Left ventricle myocardium inferior (tissue), 1 donor: ENCODE measurements around the gene SLC12A7. TPM values are rescaled to one million over a fixed set of nuclear protein-coding genes. Genes with fewer than 3 reads are reported as not detected.

Source experiments
- DNase-seq: peaks from one replicate; pipeline ENCODE4 v3.0.0-alpha.2; 2020
- H3K27ac ChIP-seq: fragments of 200-600 bp; replicated peaks from 2 replicates; pipeline ENCODE4 v1.8.0; 2021
- H3K27me3 ChIP-seq: fragments of 200-600 bp; 2 replicates; pipeline ENCODE4 v1.8.0; 2021; ENCODE audit warnings: low read depth
- H3K36me3 ChIP-seq: fragments of 200-600 bp; 2 replicates; pipeline ENCODE4 v1.8.0; 2021
- H3K4me1 ChIP-seq: fragments of 200-600 bp; 2 replicates; pipeline ENCODE4 v1.8.0; 2021
- H3K4me3 ChIP-seq: fragments of 200-600 bp; 2 replicates; pipeline ENCODE4 v1.8.0; 2021; ENCODE audit warnings: mild to moderate bottlenecking, moderate library complexity
- H3K9me3 ChIP-seq: fragments of 200-600 bp; replicated peaks from 2 replicates; pipeline ENCODE4 v1.8.0; 2021
- intact Hi-C: fragments of 100-400 bp; cut with micrococcal nuclease; formaldehyde crosslinking; loops from one replicate; pipeline ENCODE4 v1.11.0; 2022
- total RNA-seq: library from RNA; stranded (reverse); fragmentation: NEBNext Ultra II Directional; extraction: Animal tissue kit (Norgen Biotek cat#: 25700); gene quantifications from one replicate; pipeline ENCODE4 v1.2.1, GENCODE V29; 2021
- TF ChIP-seq, protein P1 (sequence below): fragments of 200-600 bp; IDR thresholded peaks from 2 replicates; pipeline ENCODE4 v1.8.0; 2021; ENCODE audit warnings: antibody characterized with exemption, mild to moderate bottlenecking, borderline replicate concordance
- donor health status: DM: no; HTN: yes; CAD: no; lungs with severe emphysema.

SLC12A7 gene
- total RNA-seq, 1 donor from 2014 or later: 140 TPM

DNA sequence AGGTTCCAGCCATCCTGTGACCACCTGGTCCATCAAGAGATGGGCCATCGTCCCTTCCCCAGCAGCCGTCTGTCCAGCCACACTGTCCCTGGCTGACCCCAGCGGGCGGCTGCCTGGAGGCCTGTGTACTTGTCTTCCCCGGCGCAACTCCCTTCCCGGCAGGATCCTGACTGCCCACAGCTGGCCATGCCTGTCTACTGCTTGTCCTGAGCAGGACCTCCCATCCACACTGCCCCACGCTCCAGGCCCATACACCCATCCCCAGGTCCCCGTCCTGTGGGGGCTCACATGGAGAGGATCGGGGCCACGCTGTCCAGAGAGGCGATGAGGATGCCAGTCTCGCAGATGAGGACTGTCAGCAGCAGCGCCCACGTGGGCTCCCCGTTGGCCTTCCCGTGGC, 35.5 kb downstream of the SLC12A7 start:
- H3K4me3 ChIP-seq: no peak overlapping the region
- DNase-seq: no peak
- TF ChIP-seq, protein P1, sequence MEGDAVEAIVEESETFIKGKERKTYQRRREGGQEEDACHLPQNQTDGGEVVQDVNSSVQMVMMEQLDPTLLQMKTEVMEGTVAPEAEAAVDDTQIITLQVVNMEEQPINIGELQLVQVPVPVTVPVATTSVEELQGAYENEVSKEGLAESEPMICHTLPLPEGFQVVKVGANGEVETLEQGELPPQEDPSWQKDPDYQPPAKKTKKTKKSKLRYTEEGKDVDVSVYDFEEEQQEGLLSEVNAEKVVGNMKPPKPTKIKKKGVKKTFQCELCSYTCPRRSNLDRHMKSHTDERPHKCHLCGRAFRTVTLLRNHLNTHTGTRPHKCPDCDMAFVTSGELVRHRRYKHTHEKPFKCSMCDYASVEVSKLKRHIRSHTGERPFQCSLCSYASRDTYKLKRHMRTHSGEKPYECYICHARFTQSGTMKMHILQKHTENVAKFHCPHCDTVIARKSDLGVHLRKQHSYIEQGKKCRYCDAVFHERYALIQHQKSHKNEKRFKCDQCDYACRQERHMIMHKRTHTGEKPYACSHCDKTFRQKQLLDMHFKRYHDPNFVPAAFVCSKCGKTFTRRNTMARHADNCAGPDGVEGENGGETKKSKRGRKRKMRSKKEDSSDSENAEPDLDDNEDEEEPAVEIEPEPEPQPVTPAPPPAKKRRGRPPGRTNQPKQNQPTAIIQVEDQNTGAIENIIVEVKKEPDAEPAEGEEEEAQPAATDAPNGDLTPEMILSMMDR: no peak
- intact Hi-C loops: no loop called here
- peaks cover 10% of the 10 kb centered on the region for H3K4me1 ChIP-seq
- H3K27me3 ChIP-seq: no peaks in the 10 kb centered on the region
- no peaks in the 10 kb centered on the region for H3K9me3 ChIP-seq
- peaks cover 79% of the 10 kb centered on the region for H3K36me3 ChIP-seq
- H3K27ac ChIP-seq: no peak overlapping the region

DNA sequence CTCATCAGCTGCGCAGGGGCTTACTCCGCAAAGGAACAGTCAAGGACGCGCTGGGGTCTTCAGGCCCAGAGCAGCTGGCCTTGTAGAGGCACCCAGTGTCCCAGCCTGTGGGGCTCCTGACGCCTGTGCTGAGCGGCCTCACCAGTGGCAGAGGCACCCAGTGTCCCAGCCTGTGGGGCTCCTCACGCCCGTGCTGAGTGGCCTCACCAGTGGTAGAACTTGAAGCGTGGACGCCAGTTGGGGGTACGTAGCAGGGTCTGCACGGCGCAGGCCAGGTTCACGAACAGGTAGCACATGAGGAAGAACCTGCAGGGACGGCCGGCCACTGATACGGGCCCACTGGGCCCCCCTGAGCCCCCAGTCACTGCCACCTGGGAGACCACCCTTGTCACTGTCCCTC, 35.9 kb downstream of the SLC12A7 start:
- no peak overlapping the region for H3K4me3 ChIP-seq
- TF ChIP-seq, protein P1: no peak
- H3K27me3 ChIP-seq: no peaks in the 10 kb centered on the region
- H3K36me3 ChIP-seq: peaks cover 74% of the 10 kb centered on the region
- H3K4me1 ChIP-seq: peaks cover 5% of the 10 kb centered on the region
- no peak for DNase-seq
- no peaks in the 10 kb centered on the region for H3K9me3 ChIP-seq
- intact Hi-C loops: no loop called here
- H3K27ac ChIP-seq: no peak overlapping the region

DNA sequence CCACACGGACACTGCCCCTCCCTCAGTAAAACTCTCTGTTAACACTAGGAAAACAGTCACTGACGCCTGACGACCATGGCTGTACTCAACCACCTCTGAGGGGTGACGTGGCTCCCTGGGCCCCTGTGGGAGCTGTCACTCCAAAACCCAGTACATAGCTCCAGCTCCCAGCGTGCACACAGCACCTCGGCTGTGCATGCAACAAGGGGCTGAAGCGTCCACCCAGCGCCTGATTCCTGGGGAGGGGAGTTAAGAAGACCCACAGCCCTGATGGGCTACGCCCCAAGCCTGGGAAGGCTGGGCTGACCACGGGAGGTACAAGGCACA, 36.3 kb downstream of the SLC12A7 start:
- intact Hi-C loops: no loop called here
- no peaks in the 10 kb centered on the region for H3K27me3 ChIP-seq
- H3K9me3 ChIP-seq: no peaks in the 10 kb centered on the region
- H3K4me3 ChIP-seq: no peak overlapping the region
- H3K27ac ChIP-seq: no peak overlapping the region
- peaks cover 3% of the 10 kb centered on the region for H3K4me1 ChIP-seq
- DNase-seq: no peak
- H3K36me3 ChIP-seq: peaks cover 71% of the 10 kb centered on the region
- TF ChIP-seq, protein P1: no peak

DNA sequence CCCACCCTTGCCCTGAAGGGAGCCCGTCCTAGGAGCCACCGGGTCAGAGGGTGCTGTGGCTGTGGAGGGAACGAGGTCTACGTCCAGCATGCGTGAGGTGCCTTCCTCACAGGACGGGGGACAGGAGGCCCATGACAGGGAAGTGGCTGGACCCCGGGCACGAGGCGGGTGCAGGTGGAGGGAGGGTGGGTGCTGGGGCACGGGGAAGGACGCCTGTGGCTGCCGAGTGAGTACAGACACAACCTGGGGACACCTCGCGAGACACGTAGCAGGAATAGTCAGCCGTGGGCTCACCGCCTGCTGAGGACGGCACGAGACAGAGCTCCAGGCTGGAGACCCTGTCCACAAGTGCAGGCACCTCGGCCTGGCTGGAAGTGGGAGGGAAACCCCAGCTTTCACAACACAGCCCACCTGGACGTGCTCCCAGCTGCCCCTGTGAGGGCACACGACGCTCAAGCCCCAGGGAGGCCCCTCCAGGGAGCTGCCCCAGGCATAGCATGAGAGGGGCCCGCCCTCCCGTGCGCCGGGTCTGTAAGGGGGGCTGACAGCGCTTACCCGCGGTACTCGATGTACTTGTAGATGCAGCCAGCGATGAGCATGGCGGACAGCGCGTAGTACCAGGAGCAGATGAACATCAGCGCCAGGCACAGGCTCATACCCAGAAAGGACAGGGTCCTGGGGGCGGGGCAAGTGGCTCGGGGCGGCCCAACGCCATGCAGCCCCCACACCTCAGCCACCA, 36.9 kb downstream of the SLC12A7 start:
- Histone ChIP-seq H3K4me1 (no peaks in the 10 kb centered on the region), H3K27me3 (no peaks in the 10 kb centered on the region), H3K4me3 (no peak overlapping the region), H3K27ac (no peak overlapping the region), H3K9me3 (no peaks in the 10 kb centered on the region), H3K36me3 (peaks cover 67% of the 10 kb centered on the region)
- DNase-seq: no peak
- TF ChIP-seq, protein P1: no peak
- intact Hi-C loops: no loop called here

DNA sequence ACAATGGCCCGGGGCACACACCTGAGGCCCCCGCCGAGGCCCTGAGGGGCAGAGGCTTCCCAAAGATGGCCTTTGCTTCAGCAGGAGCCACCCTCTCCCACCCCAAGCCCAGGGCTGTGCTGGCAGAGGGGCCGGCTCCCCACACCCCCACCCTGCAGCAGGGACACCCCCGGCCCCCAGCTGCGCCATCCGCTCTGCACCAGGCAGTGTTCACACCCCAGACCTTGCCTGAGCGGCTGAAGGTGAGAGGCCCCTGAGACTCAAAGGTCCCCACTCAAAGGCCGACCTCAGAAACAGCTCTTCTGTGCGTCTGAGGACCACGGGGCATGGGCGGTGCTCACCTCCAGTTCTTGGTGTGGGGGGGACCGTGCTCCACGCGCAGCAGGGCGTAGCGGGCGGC, 37.6 kb downstream of the SLC12A7 start:
- no peaks in the 10 kb centered on the region for H3K27me3 ChIP-seq
- H3K27ac ChIP-seq: no peak overlapping the region
- H3K36me3 ChIP-seq: peaks cover 65% of the 10 kb centered on the region
- TF ChIP-seq, protein P1: no peak
- H3K4me3 ChIP-seq: no peak overlapping the region
- DNase-seq: no peak
- H3K4me1 ChIP-seq: peaks cover 2% of the 10 kb centered on the region
- no peaks in the 10 kb centered on the region for H3K9me3 ChIP-seq
- intact Hi-C loops: no loop called here
